HEK293 (cell line): ENCODE data around the gene LRRC47.

Experiments
- CTCF ChIA-PET: fragments of 350-600 bp; formaldehyde crosslinking; extraction: SDS; loops from one replicate; lab custom pipeline; 2021; ENCODE audit warnings: antibody characterized with exemption; lab: Yijun Ruan, JAX
- POLR2A ChIA-PET: fragments of 300-600 bp; formaldehyde crosslinking; extraction: SDS; loops from one replicate; lab custom pipeline; 2020; ENCODE audit warnings: antibody characterized with exemption, inconsistent platforms; lab: Yijun Ruan, JAX
- H3K27ac ChIP-seq: fragments of 200-500 bp; sonication (Bioruptor generic); 2 replicates; pipeline ENCODE4 v1.5.1; 2014; ENCODE audit warnings: low read depth, low read length, control low read depth, inconsistent platforms; ENCODE audit errors: extremely low read depth
- H3K36me3 ChIP-seq, 2 experiments: fragments of 200-500 bp in 1 of 2; sonication (Bioruptor generic) in 1 of 2; 1 replicate in 1 of 2; 2 replicates in 1 of 2; pipeline ENCODE4 v1.5.1; 2014 to 2017; ENCODE audit warnings: inconsistent platforms in 2 of 2, low read length in 2 of 2; ENCODE audit not compliant: control insufficient read depth in 2 of 2, insufficient read depth in 1 of 2
- H3K4me1 ChIP-seq: fragments of 200-500 bp; sonication (Bioruptor generic); 2 replicates; pipeline ENCODE4 v1.5.1; 2014; ENCODE audit warnings: mild to moderate bottlenecking, low read length, inconsistent platforms; ENCODE audit not compliant: control insufficient read depth, insufficient read depth
- H3K4me3 ChIP-seq: 2 replicates; pipeline ENCODE4 v1.5.1; 2011; ENCODE audit warnings: low read depth, mild to moderate bottlenecking, control low read depth, low read length, moderate library complexity
- H3K9me3 ChIP-seq: fragments of 200-500 bp; sonication (Bioruptor generic); 2 replicates; pipeline ENCODE4 v1.5.1; 2014; ENCODE audit warnings: low read depth, low read length, inconsistent platforms; ENCODE audit not compliant: control insufficient read depth, insufficient read depth
- GLI2 ChIP-seq: fragments of 450-650 bp; formaldehyde crosslinking; IDR thresholded peaks from 2 replicates; pipeline ENCODE4; 2017; ENCODE audit warnings: missing biosample characterization, missing genetic modification characterization, low read depth, borderline replicate concordance
- GLI4 ChIP-seq: fragments of 450-650 bp; formaldehyde crosslinking; IDR thresholded peaks from 2 replicates; pipeline ENCODE4 v1.5.1; 2016; ENCODE audit warnings: missing biosample characterization, missing genetic modification characterization
- GLIS2 ChIP-seq: fragments of 450-650 bp; formaldehyde crosslinking; IDR thresholded peaks from 2 replicates; pipeline ENCODE4 v1.5.1; 2016; ENCODE audit warnings: missing biosample characterization, missing genetic modification characterization
- HOXA7 ChIP-seq: sonication (generic); formaldehyde crosslinking; IDR thresholded peaks from 2 replicates; pipeline ENCODE4 v1.8.1; 2022; ENCODE audit warnings: missing genetic modification reagents, borderline replicate concordance
- MYNN ChIP-seq: fragments of 450-650 bp; formaldehyde crosslinking; IDR thresholded peaks from 2 replicates; pipeline ENCODE4 v1.5.1; 2016; ENCODE audit warnings: missing biosample characterization, missing genetic modification characterization, borderline replicate concordance
- PRDM1 ChIP-seq: fragments of 450-650 bp; formaldehyde crosslinking; IDR thresholded peaks from 2 replicates; pipeline ENCODE4; 2016; ENCODE audit warnings: missing biosample characterization, missing genetic modification characterization
- ZBTB7A ChIP-seq: fragments of 450-650 bp; formaldehyde crosslinking; IDR thresholded peaks from 2 replicates; pipeline ENCODE4 v1.5.1; 2016; ENCODE audit warnings: low read depth, missing biosample characterization, missing genetic modification characterization
- ZFP37 ChIP-seq: fragments of 450-650 bp; formaldehyde crosslinking; IDR thresholded peaks from 2 replicates; pipeline ENCODE4 v1.5.1; 2016; ENCODE audit warnings: missing biosample characterization, missing genetic modification characterization
- ZFP69B ChIP-seq: fragments of 450-650 bp; formaldehyde crosslinking; IDR thresholded peaks from 2 replicates; pipeline ENCODE4 v1.5.1; 2016; ENCODE audit warnings: missing biosample characterization, missing genetic modification characterization
- ZNF19 ChIP-seq: fragments of 450-650 bp; formaldehyde crosslinking; IDR thresholded peaks from 2 replicates; pipeline ENCODE4; 2016; ENCODE audit warnings: missing biosample characterization, missing genetic modification characterization, low read depth
- ZNF2 ChIP-seq: fragments of 450-650 bp; formaldehyde crosslinking; IDR thresholded peaks from 2 replicates; pipeline ENCODE4 v1.5.1; 2016; ENCODE audit warnings: missing biosample characterization, missing genetic modification characterization
- ZNF335 ChIP-seq: fragments of 450-650 bp; formaldehyde crosslinking; conservative IDR thresholded peaks from 2 replicates; pipeline ENCODE4 v1.5.1; 2016; ENCODE audit warnings: missing biosample characterization, missing genetic modification characterization
- ZNF426 ChIP-seq: fragments of 450-650 bp; formaldehyde crosslinking; IDR thresholded peaks from 2 replicates; pipeline ENCODE4 v1.5.1; 2017; ENCODE audit warnings: missing biosample characterization, missing genetic modification characterization, mild to moderate bottlenecking, inconsistent platforms, moderate library complexity
- ZNF48 ChIP-seq: fragments of 450-650 bp; formaldehyde crosslinking; IDR thresholded peaks from 2 replicates; pipeline ENCODE4 v1.5.1; 2016; ENCODE audit warnings: missing biosample characterization, missing genetic modification characterization
- ZNF510 ChIP-seq: fragments of 450-650 bp; formaldehyde crosslinking; IDR thresholded peaks from 2 replicates; pipeline ENCODE4 v1.5.1; 2018; ENCODE audit warnings: mild to moderate bottlenecking, missing genetic modification characterization, missing biosample characterization; ENCODE audit not compliant: insufficient replicate concordance
- ZNF585B ChIP-seq: fragments of 450-650 bp; formaldehyde crosslinking; IDR thresholded peaks from 2 replicates; pipeline ENCODE4 v1.5.1; 2016; ENCODE audit warnings: missing biosample characterization, missing genetic modification characterization
- ZNF623 ChIP-seq: fragments of 450-650 bp; formaldehyde crosslinking; IDR thresholded peaks from 2 replicates; pipeline ENCODE4 v1.5.1; 2016; ENCODE audit warnings: missing biosample characterization, missing genetic modification characterization
- ZNF654 ChIP-seq: fragments of 450-650 bp; formaldehyde crosslinking; IDR thresholded peaks from 2 replicates; pipeline ENCODE4 v1.5.1; 2016; ENCODE audit warnings: low read depth, missing biosample characterization, missing genetic modification characterization
- ZNF830 ChIP-seq: fragments of 450-650 bp; IDR thresholded peaks from 2 replicates; pipeline ENCODE4 v1.5.0; 2018; ENCODE audit warnings: missing biosample characterization, missing genetic modification characterization, low read depth, mild to moderate bottlenecking, moderate library complexity
- TF ChIP-seq, protein P1 (sequence below): fragments of 450-650 bp; formaldehyde crosslinking; IDR thresholded peaks from 2 replicates; pipeline ENCODE4 v1.5.1; 2017; ENCODE audit warnings: missing biosample characterization, missing genetic modification characterization
- TF ChIP-seq, protein P2 (sequence below): fragments of 450-650 bp; formaldehyde crosslinking; IDR thresholded peaks from 2 replicates; pipeline ENCODE4 v1.5.1; 2016; ENCODE audit warnings: missing biosample characterization, missing genetic modification characterization
- TF ChIP-seq, protein P3 (sequence below): fragments of 450-650 bp; formaldehyde crosslinking; IDR thresholded peaks from 2 replicates; pipeline ENCODE4 v1.5.1; 2016; ENCODE audit warnings: missing biosample characterization, missing genetic modification characterization
- TF ChIP-seq, protein P4 (sequence below): fragments of 450-650 bp; formaldehyde crosslinking; optimal IDR thresholded peaks from 2 replicates; pipeline ENCODE3; 2016; ENCODE audit warnings: missing biosample characterization, mild to moderate bottlenecking, missing genetic modification characterization

The LRRC47 gene

DNA sequence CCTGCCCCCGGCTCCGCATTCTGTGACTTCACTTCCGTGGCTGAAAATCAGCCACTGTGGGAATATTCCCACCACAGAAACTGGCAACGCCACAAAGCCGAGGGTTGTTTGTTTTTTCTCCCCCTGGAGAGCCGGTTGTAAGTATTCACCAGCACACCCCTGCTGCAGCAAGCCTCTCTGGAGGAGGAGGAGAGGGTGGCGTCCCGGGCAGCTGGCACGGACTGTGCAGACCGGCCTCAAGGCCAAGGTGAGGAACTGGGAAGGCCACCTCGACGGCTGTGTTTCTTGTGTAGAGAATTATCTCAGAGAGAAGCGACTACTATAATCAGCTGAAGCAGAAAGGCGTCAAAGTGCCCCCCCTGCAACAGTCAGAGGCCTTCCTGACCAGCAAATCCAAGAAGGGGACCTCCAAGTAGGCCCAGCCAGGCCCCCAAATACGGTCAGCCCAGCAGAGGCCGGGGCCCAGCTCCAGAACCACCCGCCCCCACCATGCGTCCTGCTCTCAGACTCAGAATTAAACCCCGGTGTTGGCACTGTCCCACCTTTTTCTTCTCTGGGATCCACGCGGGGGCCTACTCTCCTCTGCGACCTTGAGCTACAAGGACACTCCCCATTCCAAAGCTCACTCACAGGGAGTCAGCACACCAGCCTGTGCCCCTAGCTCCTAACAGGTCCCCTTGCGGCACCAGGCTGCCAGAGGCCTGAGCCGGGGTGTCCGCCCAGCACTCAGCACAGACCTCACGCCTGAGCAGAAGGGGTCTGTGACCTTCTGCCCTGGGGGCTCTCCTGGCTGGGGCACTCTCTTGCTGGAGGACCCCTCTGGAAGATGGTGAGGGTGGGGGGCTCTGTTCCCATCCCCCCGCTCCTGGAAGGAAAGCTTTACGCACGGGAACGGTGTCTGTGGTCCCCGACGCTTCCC, 24.9 kb downstream of the LRRC47 start:
- Histone ChIP-seq H3K4me3 (peak overlapping the region; percentile 49), H3K36me3 (no peaks in the 10 kb centered on the region), H3K4me1 (no peaks in the 10 kb centered on the region), H3K9me3 (no peaks in the 10 kb centered on the region), H3K27ac (no peak overlapping the region)
- POLR2A ChIA-PET = no interaction called here
- CTCF ChIA-PET = interaction anchor here (0.6 kb wide), 1 partner anchor 11 kb away, joined by 5 read pairs; no protein-coding TSS in a partner anchor
- no peak for TF ChIP-seq MYNN (tag by site-specific recombination)
- peak; percentile 40; the same call in 1 of the 2 replicates for TF ChIP-seq ZNF335 (tag by site-specific recombination)

DNA sequence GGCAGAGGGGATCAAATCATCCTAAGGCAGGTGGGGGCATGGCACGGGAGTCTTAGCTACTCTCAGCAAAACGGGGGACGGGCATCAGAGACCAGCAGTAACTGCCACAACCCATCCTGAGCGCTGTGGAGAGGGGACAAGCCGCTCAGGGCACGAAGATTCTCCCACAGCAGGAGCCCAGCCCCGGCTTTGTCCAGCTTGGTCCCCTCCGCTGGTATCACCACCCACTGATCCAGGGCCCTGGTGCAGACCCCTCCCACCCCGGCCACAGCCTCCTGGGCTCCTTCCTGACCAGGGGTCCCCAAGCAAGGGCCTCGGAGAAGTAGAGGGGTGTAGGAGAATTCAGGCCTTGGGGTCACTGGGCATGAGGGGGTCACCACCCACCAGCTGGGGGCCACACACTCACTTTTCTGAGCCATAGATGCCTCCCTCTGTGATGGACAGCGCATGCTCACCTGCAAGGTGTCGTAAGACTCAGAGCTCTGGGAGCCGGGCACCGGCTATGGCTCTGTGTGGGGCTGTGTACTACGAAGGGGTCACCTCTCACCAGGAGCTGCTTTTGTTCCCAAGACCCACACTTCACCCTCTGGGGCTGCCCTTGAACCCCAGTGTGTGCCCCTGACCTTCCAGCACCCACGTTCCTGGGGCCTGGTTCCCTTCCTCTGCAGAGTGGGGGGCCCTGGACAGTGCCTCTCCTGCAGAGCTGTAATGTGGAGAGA, 26.1 kb downstream of the LRRC47 start:
- POLR2A ChIA-PET = no interaction called here
- Histone ChIP-seq H3K9me3 (no peaks in the 10 kb centered on the region), H3K27ac (no peak overlapping the region), H3K4me3 (no peak overlapping the region), H3K36me3 (no peaks in the 10 kb centered on the region), H3K4me1 (no peaks in the 10 kb centered on the region)
- CTCF ChIA-PET = interaction anchor here (0.6 to 1.0 kb wide), 2 partner anchors 9 to 37 kb away, joined by 3 to 5 read pairs; no protein-coding TSS in a partner anchor
- TF ChIP-seq HOXA7 (no peak), ZBTB7A (no peak), ZNF585B (tag by site-specific recombination) (no peak), ZNF623 (tag by site-specific recombination) (no peak), ZNF510 (tag by site-specific recombination) (no peak), GLIS2 (tag by site-specific recombination) (peak; percentile 25), ZNF654 (tag by site-specific recombination) (no peak)

DNA sequence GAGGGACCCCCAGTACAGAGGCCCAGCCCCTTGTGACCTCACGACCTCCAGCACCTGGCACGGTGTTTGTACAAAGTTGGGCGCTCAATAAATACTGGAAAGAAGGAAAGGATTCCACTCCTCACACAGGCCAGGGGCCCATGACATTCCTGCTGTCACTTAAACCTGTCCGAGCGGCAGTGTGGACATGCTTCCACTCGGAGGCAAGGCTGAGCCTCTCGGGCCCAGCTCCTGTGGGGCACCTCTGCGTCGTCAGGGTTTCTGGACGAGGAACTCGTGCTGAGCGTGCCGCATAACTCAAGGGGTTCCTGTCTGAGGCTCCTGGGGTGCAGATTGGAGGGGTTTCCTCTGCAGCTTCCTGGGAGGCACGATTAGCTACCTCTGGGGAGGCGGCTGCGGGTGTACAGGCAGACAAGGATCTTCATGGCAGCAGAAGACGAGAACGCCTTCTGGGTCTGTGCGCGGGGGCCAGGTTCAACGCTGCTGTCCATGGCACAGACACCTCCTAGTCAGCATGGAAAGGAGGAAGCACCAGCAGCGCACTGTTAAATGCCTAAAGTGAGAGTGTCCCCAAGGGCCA, 27.4 kb downstream of the LRRC47 start:
- ChIA-PET CTCF (interaction anchor here (0.7 kb wide), 1 partner anchor 36 kb away, joined by 3 read pairs; no protein-coding TSS in a partner anchor), POLR2A (no interaction called here)
- Histone ChIP-seq H3K9me3 (no peaks in the 10 kb centered on the region), H3K4me1 (no peaks in the 10 kb centered on the region), H3K36me3 (no peaks in the 10 kb centered on the region), H3K27ac (no peak overlapping the region), H3K4me3 (no peak overlapping the region)
- TF ChIP-seq GLI2 (tag by site-specific recombination) = no peak
- no peak for TF ChIP-seq ZNF426 (tag by site-specific recombination)
- TF ChIP-seq, protein P1, sequence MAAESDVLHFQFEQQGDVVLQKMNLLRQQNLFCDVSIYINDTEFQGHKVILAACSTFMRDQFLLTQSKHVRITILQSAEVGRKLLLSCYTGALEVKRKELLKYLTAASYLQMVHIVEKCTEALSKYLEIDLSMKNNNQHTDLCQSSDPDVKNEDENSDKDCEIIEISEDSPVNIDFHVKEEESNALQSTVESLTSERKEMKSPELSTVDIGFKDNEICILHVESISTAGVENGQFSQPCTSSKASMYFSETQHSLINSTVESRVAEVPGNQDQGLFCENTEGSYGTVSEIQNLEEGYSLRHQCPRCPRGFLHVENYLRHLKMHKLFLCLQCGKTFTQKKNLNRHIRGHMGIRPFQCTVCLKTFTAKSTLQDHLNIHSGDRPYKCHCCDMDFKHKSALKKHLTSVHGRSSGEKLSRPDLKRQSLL (tag by site-specific recombination) = no peak
- no peak for TF ChIP-seq PRDM1 (tag by site-specific recombination)
- TF ChIP-seq, protein P2, sequence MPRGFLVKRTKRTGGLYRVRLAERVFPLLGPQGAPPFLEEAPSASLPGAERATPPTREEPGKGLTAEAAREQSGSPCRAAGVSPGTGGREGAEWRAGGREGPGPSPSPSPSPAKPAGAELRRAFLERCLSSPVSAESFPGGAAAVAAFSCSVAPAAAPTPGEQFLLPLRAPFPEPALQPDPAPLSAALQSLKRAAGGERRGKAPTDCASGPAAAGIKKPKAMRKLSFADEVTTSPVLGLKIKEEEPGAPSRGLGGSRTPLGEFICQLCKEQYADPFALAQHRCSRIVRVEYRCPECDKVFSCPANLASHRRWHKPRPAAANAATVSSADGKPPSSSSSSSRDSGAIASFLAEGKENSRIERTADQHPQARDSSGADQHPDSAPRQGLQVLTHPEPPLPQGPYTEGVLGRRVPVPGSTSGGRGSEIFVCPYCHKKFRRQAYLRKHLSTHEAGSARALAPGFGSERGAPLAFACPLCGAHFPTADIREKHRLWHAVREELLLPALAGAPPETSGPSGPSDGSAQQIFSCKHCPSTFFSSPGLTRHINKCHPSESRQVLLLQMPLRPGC (tag by site-specific recombination) = no peak
- no peak for TF ChIP-seq ZNF830 (tag by site-specific recombination)
- TF ChIP-seq, protein P3, sequence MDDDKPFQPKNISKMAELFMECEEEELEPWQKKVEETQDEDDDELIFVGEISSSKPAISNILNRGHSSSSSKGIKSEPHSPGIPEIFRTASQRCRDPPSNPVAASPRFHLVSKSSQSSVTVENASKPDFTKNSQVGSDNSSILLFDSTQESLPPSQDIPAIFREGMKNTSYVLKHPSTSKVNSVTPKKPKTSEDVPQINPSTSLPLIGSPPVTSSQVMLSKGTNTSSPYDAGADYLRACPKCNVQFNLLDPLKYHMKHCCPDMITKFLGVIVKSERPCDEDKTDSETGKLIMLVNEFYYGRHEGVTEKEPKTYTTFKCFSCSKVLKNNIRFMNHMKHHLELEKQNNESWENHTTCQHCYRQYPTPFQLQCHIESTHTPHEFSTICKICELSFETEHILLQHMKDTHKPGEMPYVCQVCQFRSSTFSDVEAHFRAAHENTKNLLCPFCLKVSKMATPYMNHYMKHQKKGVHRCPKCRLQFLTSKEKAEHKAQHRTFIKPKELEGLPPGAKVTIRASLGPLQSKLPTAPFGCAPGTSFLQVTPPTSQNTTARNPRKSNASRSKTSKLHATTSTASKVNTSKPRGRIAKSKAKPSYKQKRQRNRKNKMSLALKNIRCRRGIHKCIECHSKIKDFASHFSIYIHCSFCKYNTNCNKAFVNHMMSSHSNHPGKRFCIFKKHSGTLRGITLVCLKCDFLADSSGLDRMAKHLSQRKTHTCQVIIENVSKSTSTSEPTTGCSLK (tag by site-specific recombination) = no peak
- TF ChIP-seq ZFP37 (tag by site-specific recombination) = no peak
- TF ChIP-seq GLI4 (tag by site-specific recombination) = no peak
- TF ChIP-seq ZNF19 (tag by site-specific recombination) = no peak
- TF ChIP-seq ZFP69B (tag by site-specific recombination) = no peak
- TF ChIP-seq, protein P4, sequence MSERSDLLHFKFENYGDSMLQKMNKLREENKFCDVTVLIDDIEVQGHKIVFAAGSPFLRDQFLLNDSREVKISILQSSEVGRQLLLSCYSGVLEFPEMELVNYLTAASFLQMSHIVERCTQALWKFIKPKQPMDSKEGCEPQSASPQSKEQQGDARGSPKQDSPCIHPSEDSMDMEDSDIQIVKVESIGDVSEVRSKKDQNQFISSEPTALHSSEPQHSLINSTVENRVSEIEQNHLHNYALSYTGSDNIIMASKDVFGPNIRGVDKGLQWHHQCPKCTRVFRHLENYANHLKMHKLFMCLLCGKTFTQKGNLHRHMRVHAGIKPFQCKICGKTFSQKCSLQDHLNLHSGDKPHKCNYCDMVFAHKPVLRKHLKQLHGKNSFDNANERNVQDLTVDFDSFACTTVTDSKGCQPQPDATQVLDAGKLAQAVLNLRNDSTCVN (tag by site-specific recombination) = no peak
- no peak for TF ChIP-seq ZNF2 (tag by site-specific recombination)
- TF ChIP-seq ZNF48 (tag by site-specific recombination) = no peak
